Heart left ventricle (tissue), 16 donors: ENCODE measurements around the gene MCUB. TPM values are rescaled to one million over a fixed set of nuclear protein-coding genes. Genes with fewer than 3 reads are reported as not detected.
"Not testable (repeated sequence)": the region's sequence is repeated elsewhere in the genome, so short reads cannot be mapped to it uniquely, and the experiment has no call there.

Source experiments
- ATAC-seq, 4 donors: fragments of 200-7000 bp; cut with Tn5 transposase; one replicate each; pipeline ENCODE4 v1.9.1; 2020 to 2022; ENCODE audit warnings: moderate library complexity in 4 of 4, mild to moderate bottlenecking in 3 of 4, moderate number of reproducible peaks in 1 of 4
- DNase-seq, 5 donors: peaks; one replicate each; pipeline ENCODE4 v3.0.0-alpha.2; 2020
- H3K27ac ChIP-seq, 12 donors: fragments of 200-600 bp; sonication (generic) in 4 of 12; one replicate each; pipeline versions ENCODE4 v1.5.0 to v1.8.0; 2016 to 2022; ENCODE audit warnings: mild to moderate bottlenecking in 2 of 12
- H3K27me3 ChIP-seq, 9 donors: fragments of 200-600 bp; sonication (generic) in 2 of 9; one replicate each; pipeline versions ENCODE4 v1.5.1 to v1.8.0; 2016 to 2022; ENCODE audit warnings: mild to moderate bottlenecking in 3 of 9
- H3K36me3 ChIP-seq, 9 donors: fragments of 200-600 bp; sonication (generic) in 2 of 9; one replicate each; pipeline versions ENCODE4 v1.5.0 to v1.8.0; 2018 to 2022; ENCODE audit warnings: mild to moderate bottlenecking in 2 of 9
- H3K4me1 ChIP-seq, 12 donors: fragments of 200-600 bp; sonication (generic) in 4 of 12; one replicate each; pipeline versions ENCODE4 v1.5.0 to v1.8.0; 2016 to 2022; ENCODE audit warnings: mild to moderate bottlenecking in 3 of 12
- H3K4me3 ChIP-seq, 12 donors: fragments of 200-600 bp; sonication (generic) in 4 of 12; one replicate each; pipeline versions ENCODE4 v1.5.0 to v1.8.0; 2017 to 2022; ENCODE audit warnings: mild to moderate bottlenecking in 9 of 12, moderate library complexity in 4 of 12
- H3K9me3 ChIP-seq, 12 donors: fragments of 200-600 bp; sonication (generic) in 4 of 12; one replicate each; pipeline versions ENCODE4 v1.5.0 to v1.8.0; 2016 to 2022; ENCODE audit warnings: mild to moderate bottlenecking in 1 of 12
- POLR2A ChIP-seq, 2 donors: fragments of 450-650 bp; IDR thresholded peaks; one replicate each; pipeline ENCODE4 v1.6.1; 2017; ENCODE audit warnings: antibody characterized with exemption in 2 of 2, mild to moderate bottlenecking in 2 of 2, moderate library complexity in 2 of 2
- WGBS, 4 donors: extraction: QIAGEN DNeasy Blood & Tissue Kit in 2 of 4; methylation state at CpG; one replicate each; pipeline versions ENCODE4 v1.1.5 to v1.1.7; 2013 to 2018; 5-methylcytosine and 5-hydroxymethylcytosine counted together
- intact Hi-C, 10 donors: fragments of 100-400 bp; cut with DNase I; formaldehyde crosslinking; loops; one replicate each; pipeline versions ENCODE4 v1.11.1 to v1.14.2; 2022
- polyA plus RNA-seq, 2 donors: library from polyadenylated mRNA; stranded (reverse); fragments of 200-250 nt; gene quantifications; one replicate each; pipeline ENCODE4 v1.2.3, GENCODE V29; 2013
- total RNA-seq, 9 donors: library from RNA; depleted of rRNA in 2 of 9; stranded (reverse); fragments of >200 nt in 2 of 9; fragmentation: NEBNext Ultra II Directional in 3 of 9; extraction: Animal tissue kit (Norgen Biotek cat#: 25700) in 3 of 9; gene quantifications; one replicate each; pipeline versions ENCODE4 v1.1.0 to v1.2.4, GENCODE V29; 2016 to 2023
- TF ChIP-seq, protein P1 (sequence below), 12 donors: fragments of 200-600 bp; sonication (generic) in 4 of 12; IDR thresholded peaks; one replicate each; pipeline versions ENCODE4 v1.5.0 to v1.8.0; 2018 to 2022; ENCODE audit warnings: antibody characterized with exemption in 12 of 12, mild to moderate bottlenecking in 5 of 12
- donor health status: ischemic (EF 13 %, LVEDD 7.1; RV severe dilation, severe dysfunction).
- donor health status: healthy with polysubstance abuse.
- donor health status: DM: no; HTN: yes; CAD: no.
- donor health status: DM: no; HTN: no; CAD: no.
- donor health status: ischemic (EF 25% LVEDD 6.9; RV normal size, moderate dysfunction).
- donor health status: ischemic (EF 25% LVEDD 5.7; RV mildly dilated, moderate dysfunction).
- donor health status: healthy.
- donor health status: DM: yes; HTN: yes; CAD: no.
- donor health status: ischemic (EF 35%, LVEDD 5.7; RV mildly dilated, moderate dysfunction).
- donor health status: nonischemic (EF 11% LVEDD 7.7; RV severe dilation, severe dysfunction).
- donor health status: DM: yes; HTN: yes; CAD: no.
- donor health status: PGD.
- donor health status: ischemic (EF 29% LVEDD 5.4; RV normal size, mild dysfunction).
- donor health status: nonischemic (EF 23%, LVEDD 6.1; RV moderate dilation, normal function).

The MCUB gene
- total and polyA plus RNA-seq, 11 donors, result 1.6 to 15.1 (median 4.3) TPM

DNA sequence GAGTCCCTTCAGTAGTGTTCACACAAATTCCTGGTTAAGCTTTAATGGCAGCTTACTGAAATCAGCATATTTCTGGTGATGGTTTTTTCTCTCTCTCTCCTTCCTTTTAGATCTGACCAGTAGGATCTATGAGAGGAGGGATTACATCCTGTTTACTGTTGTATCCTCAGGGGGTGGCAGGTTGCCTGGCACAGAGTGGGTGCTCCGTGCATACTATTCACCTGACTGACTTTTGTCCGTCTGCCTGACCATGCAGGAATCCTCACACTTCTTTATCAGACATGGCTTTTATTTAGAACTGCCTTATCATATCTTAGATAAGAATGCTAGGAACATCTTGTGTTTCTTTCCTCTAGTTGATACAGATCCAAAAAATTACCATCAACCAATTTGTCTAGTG is 29.6 kb downstream of the MCUB start:
- H3K4me3 ChIP-seq, result no peak overlapping the region
- no peaks in the 10 kb centered on the region for H3K36me3 ChIP-seq
- 33 to 58% (median 48%) methylated on average over 2 of the region's 2 CpGs for WGBS, 4 donors
- H3K9me3 ChIP-seq, result peaks cover 0 to 8% (median 0%) of the 10 kb centered on the region in 12 donors
- H3K4me1 ChIP-seq, result peaks cover 0 to 14% (median 4%) of the 10 kb centered on the region in 12 donors
- no peak overlapping the region for H3K27ac ChIP-seq
- intact Hi-C loops, result no loop called here
- DNase-seq (no peak), ATAC-seq (no peak)
- no peaks in the 10 kb centered on the region for H3K27me3 ChIP-seq
- TF ChIP-seq, protein P1, sequence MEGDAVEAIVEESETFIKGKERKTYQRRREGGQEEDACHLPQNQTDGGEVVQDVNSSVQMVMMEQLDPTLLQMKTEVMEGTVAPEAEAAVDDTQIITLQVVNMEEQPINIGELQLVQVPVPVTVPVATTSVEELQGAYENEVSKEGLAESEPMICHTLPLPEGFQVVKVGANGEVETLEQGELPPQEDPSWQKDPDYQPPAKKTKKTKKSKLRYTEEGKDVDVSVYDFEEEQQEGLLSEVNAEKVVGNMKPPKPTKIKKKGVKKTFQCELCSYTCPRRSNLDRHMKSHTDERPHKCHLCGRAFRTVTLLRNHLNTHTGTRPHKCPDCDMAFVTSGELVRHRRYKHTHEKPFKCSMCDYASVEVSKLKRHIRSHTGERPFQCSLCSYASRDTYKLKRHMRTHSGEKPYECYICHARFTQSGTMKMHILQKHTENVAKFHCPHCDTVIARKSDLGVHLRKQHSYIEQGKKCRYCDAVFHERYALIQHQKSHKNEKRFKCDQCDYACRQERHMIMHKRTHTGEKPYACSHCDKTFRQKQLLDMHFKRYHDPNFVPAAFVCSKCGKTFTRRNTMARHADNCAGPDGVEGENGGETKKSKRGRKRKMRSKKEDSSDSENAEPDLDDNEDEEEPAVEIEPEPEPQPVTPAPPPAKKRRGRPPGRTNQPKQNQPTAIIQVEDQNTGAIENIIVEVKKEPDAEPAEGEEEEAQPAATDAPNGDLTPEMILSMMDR (IDR thresholded peaks at IDR 0.05), result no peak
- no peak for TF ChIP-seq POLR2A (IDR thresholded peaks at IDR 0.05)

DNA sequence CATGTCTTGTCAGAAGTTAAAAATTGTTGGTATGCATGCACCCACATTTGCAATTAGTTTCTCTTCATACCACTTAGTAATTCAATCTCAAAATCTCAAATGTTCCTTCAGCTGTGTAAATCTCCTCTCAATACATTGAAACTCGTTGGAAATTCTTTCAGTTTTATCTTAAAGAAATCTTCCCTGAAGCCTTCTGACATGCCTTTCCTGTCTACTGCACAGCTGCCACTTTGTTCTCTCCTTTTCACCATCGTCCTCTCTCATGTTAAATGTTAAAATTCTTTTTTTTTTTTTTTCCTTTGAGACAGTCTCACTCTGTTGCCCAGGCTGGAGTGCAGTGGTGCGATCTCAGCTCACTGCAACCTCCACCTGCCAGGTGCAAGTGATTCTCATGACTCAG is 30.9 kb downstream of the MCUB start:
- Histone ChIP-seq H3K4me3 (no peak overlapping the region), H3K27me3 (no peaks in the 10 kb centered on the region), H3K36me3 (no peaks in the 10 kb centered on the region), H3K27ac (no peak overlapping the region), H3K4me1 (peaks cover 0 to 14% (median 4%) of the 10 kb centered on the region in 12 donors), H3K9me3 (peaks cover 0 to 8% (median 0%) of the 10 kb centered on the region in 12 donors)
- intact Hi-C loops, result no loop called here
- no peak for DNase-seq
- TF ChIP-seq, protein P1 (IDR thresholded peaks at IDR 0.05), result no peak
- no peak for TF ChIP-seq POLR2A (IDR thresholded peaks at IDR 0.05)
- 66 to 78% (median 68%) methylated on average over 3 of the region's 3 CpGs for WGBS, 4 donors
- ATAC-seq, result no peak

DNA sequence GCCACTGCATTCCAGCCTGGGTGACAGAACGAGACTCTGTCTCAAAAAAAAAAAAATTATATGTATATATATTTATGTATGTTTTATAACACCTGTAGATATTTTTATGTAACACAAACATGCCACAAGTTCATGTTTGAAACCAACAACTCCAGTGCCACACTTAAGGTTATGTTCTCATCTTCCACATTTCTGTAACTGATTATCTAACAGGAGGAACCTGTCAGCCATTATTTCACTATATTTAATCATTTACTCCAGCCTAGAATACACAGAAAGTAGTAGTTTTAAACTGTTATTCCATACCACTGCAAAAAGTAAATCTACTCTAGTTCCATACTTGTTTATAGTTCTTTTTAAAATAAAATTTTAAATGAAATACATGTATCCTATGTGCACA is 32.3 kb downstream of the MCUB start:
- Histone ChIP-seq H3K27ac (no peak overlapping the region), H3K36me3 (no peaks in the 10 kb centered on the region), H3K4me1 (peaks cover 0 to 14% (median 4%) of the 10 kb centered on the region in 12 donors), H3K9me3 (peaks cover 0 to under 1% (median 0%) of the 10 kb centered on the region in 12 donors), H3K4me3 (no peak overlapping the region), H3K27me3 (no peaks in the 10 kb centered on the region)
- DNase-seq (no peak), ATAC-seq (no peak)
- 96 to 100% (median 96%) methylated on average over 1 of the region's 1 CpG for WGBS, 4 donors
- intact Hi-C loops, result no loop called here
- TF ChIP-seq POLR2A (IDR thresholded peaks at IDR 0.05), result no peak
- TF ChIP-seq, protein P1 (IDR thresholded peaks at IDR 0.05), result no peak

DNA sequence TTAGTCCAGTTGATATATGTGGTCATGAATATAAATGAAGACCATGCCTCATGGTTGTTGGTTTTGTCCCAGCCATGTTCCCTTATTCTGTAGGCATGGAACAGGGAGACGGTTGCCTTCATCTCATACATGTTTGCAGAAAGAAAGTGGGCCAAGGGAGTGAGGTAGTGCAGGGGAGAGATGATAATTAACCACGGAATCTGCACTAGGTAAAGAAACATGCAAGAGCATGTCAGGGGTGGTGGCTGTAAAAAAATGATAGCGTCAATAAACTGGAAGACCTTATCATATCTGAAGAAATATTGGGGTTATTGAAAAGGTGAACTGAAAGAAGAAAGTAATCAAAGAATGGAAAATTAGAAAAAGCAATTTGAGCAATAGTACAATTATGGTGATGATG is 35.1 kb downstream of the MCUB start:
- H3K4me3 ChIP-seq, H3K4me1 ChIP-seq, H3K27ac ChIP-seq, DNase-seq, H3K36me3 ChIP-seq, ATAC-seq, H3K27me3 ChIP-seq, intact Hi-C loops, H3K9me3 ChIP-seq: not testable (repeated sequence)
- WGBS, 4 donors, result 81 to 89% (median 86%) methylated on average over 3 of the region's 3 CpGs

DNA sequence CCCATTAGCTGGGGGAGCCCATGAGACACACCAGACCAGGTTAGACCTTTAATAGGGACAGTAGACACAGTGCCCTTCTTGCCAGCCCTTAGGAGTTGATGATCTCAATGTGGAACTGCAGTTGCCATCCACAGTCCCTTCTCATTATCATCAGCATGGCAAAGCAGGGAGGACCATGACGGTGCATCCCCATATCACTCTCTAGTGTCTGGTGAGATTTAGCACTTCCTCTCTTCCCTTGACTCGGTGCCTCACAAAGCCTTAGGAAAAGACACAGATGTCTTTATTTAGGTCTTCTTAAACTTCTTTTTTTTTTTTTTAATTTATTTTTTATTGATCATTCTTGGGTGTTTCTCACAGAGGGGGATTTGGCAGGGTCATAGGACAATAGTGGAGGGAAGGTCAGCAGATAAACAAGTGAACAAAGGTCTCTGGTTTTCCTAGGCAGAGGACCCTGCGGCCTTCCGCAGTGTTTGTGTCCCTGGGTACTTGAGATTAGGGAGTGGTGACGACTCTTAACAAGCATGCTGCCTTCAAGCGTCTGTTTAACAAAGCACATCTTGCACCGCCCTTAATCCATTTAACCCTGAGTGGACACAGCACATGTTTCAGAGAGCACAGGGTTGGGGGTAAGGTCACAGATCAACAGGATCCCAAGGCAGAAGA is 36.5 kb downstream of the MCUB start:
- H3K36me3 ChIP-seq, H3K9me3 ChIP-seq, H3K27me3 ChIP-seq, H3K4me1 ChIP-seq, intact Hi-C loops, DNase-seq, H3K4me3 ChIP-seq, H3K27ac ChIP-seq: not testable (repeated sequence)
- WGBS, 4 donors, result 42 to 67% (median 48%) methylated on average over 2 to 6 of the region's 7 CpGs
- ATAC-seq, result peak in 2 of 4 donors; percentile 20 to 51
